Activated CD4-positive, alpha-beta memory T cell treated with anti-CD3 and anti-CD28 coated beads for 36 hours (primary cell): ENCODE data around the gene XYLT1. TPM values are rescaled to one million over a fixed set of nuclear protein-coding genes. Genes with fewer than 3 reads are reported as not detected.

Source experiments
- CTCF ChIA-PET: fragments of 350-600 bp; sonication (Branson Sonifier 250); formaldehyde crosslinking; loops from one replicate; lab custom pipeline; 2021; ENCODE audit warnings: antibody characterized with exemption, inconsistent platforms; lab: Charles Lee
- POLR2A ChIA-PET: fragments of 350-600 bp; sonication (Branson Sonifier 250); formaldehyde crosslinking; loops from one replicate; lab custom pipeline; 2021; ENCODE audit warnings: antibody characterized with exemption; lab: Charles Lee
- DNase-seq: peaks from one replicate; pipeline ENCODE4 v3.0.0-alpha.2; 2020
- H3K27ac Mint-ChIP-seq: one replicate; pipeline ENCODE4 v1.8.0; 2021; ENCODE audit warnings: mixed read lengths
- H3K27me3 Mint-ChIP-seq: one replicate; pipeline ENCODE4 v1.8.0; 2021; ENCODE audit warnings: mixed read lengths
- H3K36me3 Mint-ChIP-seq: one replicate; pipeline ENCODE4 v1.8.0; 2021; ENCODE audit warnings: mixed read lengths
- H3K4me1 Mint-ChIP-seq: one replicate; pipeline ENCODE4 v1.8.0; 2021; ENCODE audit warnings: low read depth, mixed read lengths
- H3K4me3 Mint-ChIP-seq: one replicate; pipeline ENCODE4 v1.8.0; 2021; ENCODE audit warnings: mild to moderate bottlenecking, mixed read lengths
- H3K9me3 Mint-ChIP-seq: one replicate; pipeline ENCODE4 v1.8.0; 2021; ENCODE audit warnings: mixed read lengths
- intact Hi-C: fragments of 100-400 bp; cut with micrococcal nuclease; formaldehyde crosslinking; loops from one replicate; pipeline ENCODE4 v1.15.1; 2023
- total RNA-seq, 2 experiments: library from RNA; stranded (reverse); gene quantifications; one replicate each; pipeline ENCODE4 v1.2.3, GENCODE V29; 2021

The XYLT1 gene
- total RNA-seq, 2 experiments from 2014 or later = 6.2 to 6.8 TPM

GRCh38 chr16:17177959-17178905, 292.5 kb downstream of the XYLT1 start:
- Mint-ChIP-seq H3K4me1 (no peaks in the 10 kb centered on the region), H3K36me3 (no peaks in the 10 kb centered on the region), H3K9me3 (no peaks in the 10 kb centered on the region), H3K4me3 (no peak overlapping the region), H3K27me3 (no peaks in the 10 kb centered on the region), H3K27ac (no peak overlapping the region)
- ChIA-PET CTCF (no interaction called here), POLR2A (no interaction called here)
- intact Hi-C loops = no loop called here
- DNase-seq = no peak

- H3K27ac Mint-ChIP-seq = no peak overlapping the region
Measured at GRCh38 chr16:17177242-17177958, 293.4 kb downstream of the XYLT1 start.

GRCh38 chr16:17176199-17176598, 294.6 kb downstream of the XYLT1 start:
- POLR2A ChIA-PET = no interaction called here
- intact Hi-C loops = no loop called here

More at GRCh38 chr16:17177242-17177958, 293.4 kb downstream of the XYLT1 start:
- intact Hi-C loops = no loop called here
- no peak for DNase-seq
- peaks cover 2% of the 10 kb centered on the region for H3K4me1 Mint-ChIP-seq
- ChIA-PET CTCF (interaction anchor here (0.6 kb wide), 2 partner anchors 20 to 435 kb away, joined by 3 read pairs; no protein-coding TSS in a partner anchor), POLR2A (no interaction called here)
- no peak overlapping the region for H3K4me3 Mint-ChIP-seq
- H3K9me3 Mint-ChIP-seq = no peaks in the 10 kb centered on the region
- no peaks in the 10 kb centered on the region for H3K36me3 Mint-ChIP-seq
- no peaks in the 10 kb centered on the region for H3K27me3 Mint-ChIP-seq

GRCh38 chr16:17173281-17173680, 297.5 kb downstream of the XYLT1 start:
- no peaks in the 10 kb centered on the region for H3K27me3 Mint-ChIP-seq
- no peak overlapping the region for H3K4me3 Mint-ChIP-seq
- ChIA-PET POLR2A (no interaction called here), CTCF (no interaction called here)
- intact Hi-C loops = no loop called here
- no peak overlapping the region for H3K27ac Mint-ChIP-seq
- H3K4me1 Mint-ChIP-seq = peaks cover 2% of the 10 kb centered on the region
- H3K36me3 Mint-ChIP-seq = no peaks in the 10 kb centered on the region
- H3K9me3 Mint-ChIP-seq = no peaks in the 10 kb centered on the region
- no peak for DNase-seq

More at GRCh38 chr16:17176199-17176598, 294.6 kb downstream of the XYLT1 start:
- H3K27me3 Mint-ChIP-seq = no peaks in the 10 kb centered on the region
- CTCF ChIA-PET = no interaction called here
- H3K9me3 Mint-ChIP-seq = no peaks in the 10 kb centered on the region
- peaks cover 2% of the 10 kb centered on the region for H3K4me1 Mint-ChIP-seq
- H3K36me3 Mint-ChIP-seq = no peaks in the 10 kb centered on the region
- H3K4me3 Mint-ChIP-seq = no peak overlapping the region
- no peak overlapping the region for H3K27ac Mint-ChIP-seq
- DNase-seq = no peak

GRCh38 chr16:17171250-17172143, 299.3 kb downstream of the XYLT1 start:
- ChIA-PET POLR2A (no interaction called here), CTCF (interaction anchor here (0.9 kb wide), 1 partner anchor 311 kb away, joined by 3 read pairs; no protein-coding TSS in a partner anchor)
- Mint-ChIP-seq H3K27me3 (no peaks in the 10 kb centered on the region), H3K4me1 (peaks cover 2% of the 10 kb centered on the region), H3K9me3 (no peaks in the 10 kb centered on the region), H3K27ac (no peak overlapping the region), H3K4me3 (no peak overlapping the region), H3K36me3 (peaks cover 2% of the 10 kb centered on the region)
- DNase-seq = no peak
- intact Hi-C loops = no loop called here

- CTCF ChIA-PET = interaction anchor here (0.9 kb wide), 1 partner anchor 310 kb away, joined by 3 read pairs; no protein-coding TSS in a partner anchor
Measured at GRCh38 chr16:17170435-17170834, 300.3 kb downstream of the XYLT1 start.

GRCh38 chr16:17168181-17168580, 302.6 kb downstream of the XYLT1 start:
- DNase-seq = no peak
- peaks cover 2% of the 10 kb centered on the region for H3K4me1 Mint-ChIP-seq
- H3K9me3 Mint-ChIP-seq = no peaks in the 10 kb centered on the region
- CTCF ChIA-PET = no interaction called here
- peaks cover 2% of the 10 kb centered on the region for H3K36me3 Mint-ChIP-seq
- no peaks in the 10 kb centered on the region for H3K27me3 Mint-ChIP-seq
- intact Hi-C loops = no loop called here
- H3K27ac Mint-ChIP-seq = no peak overlapping the region
- POLR2A ChIA-PET = no interaction called here
- H3K4me3 Mint-ChIP-seq = no peak overlapping the region

More at GRCh38 chr16:17170435-17170834, 300.3 kb downstream of the XYLT1 start:
- DNase-seq = no peak
- intact Hi-C loops = no loop called here
- Mint-ChIP-seq H3K4me3 (no peak overlapping the region), H3K9me3 (no peaks in the 10 kb centered on the region), H3K36me3 (peaks cover 2% of the 10 kb centered on the region), H3K4me1 (peaks cover 2% of the 10 kb centered on the region), H3K27me3 (no peaks in the 10 kb centered on the region), H3K27ac (no peak overlapping the region)
- POLR2A ChIA-PET = no interaction called here

GRCh38 chr16:17166095-17166494, 304.7 kb downstream of the XYLT1 start:
- Mint-ChIP-seq H3K27ac (no peak overlapping the region), H3K4me1 (no peaks in the 10 kb centered on the region), H3K9me3 (no peaks in the 10 kb centered on the region), H3K4me3 (no peak overlapping the region), H3K36me3 (peaks cover 2% of the 10 kb centered on the region), H3K27me3 (no peaks in the 10 kb centered on the region)
- ChIA-PET POLR2A (no interaction called here), CTCF (no interaction called here)
- intact Hi-C loops = no loop called here
- no peak for DNase-seq

- Mint-ChIP-seq H3K4me1 (no peaks in the 10 kb centered on the region), H3K36me3 (peaks cover 4% of the 10 kb centered on the region), H3K27ac (no peak overlapping the region), H3K27me3 (no peaks in the 10 kb centered on the region), H3K9me3 (no peaks in the 10 kb centered on the region), H3K4me3 (no peak overlapping the region)
- POLR2A ChIA-PET = no interaction called here
- no peak for DNase-seq
- CTCF ChIA-PET = interaction anchor here (0.7 kb wide), 1 partner anchor 1638 kb away, joined by 3 read pairs; no protein-coding TSS in a partner anchor
- intact Hi-C loops = no loop called here
Measured at GRCh38 chr16:17162560-17162959, 308.2 kb downstream of the XYLT1 start.

GRCh38 chr16:17160920-17161431, 309.8 kb downstream of the XYLT1 start:
- ChIA-PET POLR2A (no interaction called here), CTCF (no interaction called here)
- Mint-ChIP-seq H3K9me3 (no peaks in the 10 kb centered on the region), H3K4me3 (no peak overlapping the region), H3K4me1 (no peaks in the 10 kb centered on the region), H3K27ac (no peak overlapping the region), H3K27me3 (no peaks in the 10 kb centered on the region), H3K36me3 (peaks cover 6% of the 10 kb centered on the region)
- DNase-seq = no peak
- intact Hi-C loops = no loop called here

GRCh38 chr16:17160285-17160853, 310.4 kb downstream of the XYLT1 start:
- ChIA-PET CTCF (no interaction called here), POLR2A (no interaction called here)
- DNase-seq = no peak
- no peaks in the 10 kb centered on the region for H3K27me3 Mint-ChIP-seq
- H3K4me3 Mint-ChIP-seq = no peak overlapping the region
- no peak overlapping the region for H3K27ac Mint-ChIP-seq
- intact Hi-C loops = no loop called here
- H3K36me3 Mint-ChIP-seq = peaks cover 9% of the 10 kb centered on the region
- no peaks in the 10 kb centered on the region for H3K4me1 Mint-ChIP-seq
- H3K9me3 Mint-ChIP-seq = no peaks in the 10 kb centered on the region
